SK-N-MC (cell line): Measurements from ENCODE around the gene MCRIP2.

Source experiments
- EZH2 ChIP-seq: fragments of 200-600 bp; sonication (generic); IDR thresholded peaks from one replicate; pipeline ENCODE4 v1.6.1; 2017; ENCODE audit warnings: antibody characterized with exemption
- POLR2AphosphoS5 ChIP-seq: IDR thresholded peaks from 2 replicates; pipeline ENCODE4 v1.6.1; 2012; ENCODE audit warnings: mild to moderate bottlenecking, low read depth, low read length, borderline replicate concordance

DNA sequence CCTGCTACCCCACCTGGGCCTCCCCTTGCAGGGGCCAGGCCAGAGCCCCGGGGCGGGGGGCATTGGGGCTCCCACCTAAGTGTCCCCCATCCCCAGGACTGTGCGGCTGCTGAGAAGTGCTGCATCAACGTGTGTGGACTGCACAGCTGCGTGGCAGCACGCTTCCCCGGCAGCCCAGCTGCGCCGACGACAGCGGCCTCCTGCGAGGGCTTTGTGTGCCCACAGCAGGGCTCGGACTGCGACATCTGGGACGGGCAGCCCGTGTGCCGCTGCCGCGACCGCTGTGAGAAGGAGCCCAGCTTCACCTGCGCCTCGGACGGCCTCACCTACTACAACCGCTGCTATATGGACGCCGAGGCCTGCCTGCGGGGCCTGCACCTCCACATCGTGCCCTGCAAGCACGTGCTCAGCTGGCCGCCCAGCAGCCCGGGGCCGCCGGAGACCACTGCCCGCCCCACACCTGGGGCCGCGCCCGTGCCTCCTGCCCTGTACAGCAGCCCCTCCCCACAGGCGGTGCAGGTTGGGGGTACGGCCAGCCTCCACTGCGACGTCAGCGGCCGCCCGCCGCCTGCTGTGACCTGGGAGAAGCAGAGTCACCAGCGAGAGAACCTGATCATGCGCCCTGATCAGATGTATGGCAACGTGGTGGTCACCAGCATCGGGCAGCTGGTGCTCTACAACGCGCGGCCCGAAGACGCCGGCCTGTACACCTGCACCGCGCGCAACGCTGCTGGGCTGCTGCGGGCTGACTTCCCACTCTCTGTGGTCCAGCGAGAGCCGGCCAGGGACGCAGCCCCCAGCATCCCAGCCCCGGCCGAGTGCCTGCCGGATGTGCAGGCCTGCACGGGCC is 8.9 kb upstream of the MCRIP2 start:
- TF ChIP-seq EZH2 (no peak), POLR2AphosphoS5 (no peak)
